PC-3 (cell line): ENCODE measurements around the gene RPS15. TPM values are rescaled to one million over a fixed set of nuclear protein-coding genes. Genes with fewer than 3 reads are reported as not detected.
A peak's percentile ranks its signal among the peaks of the same experiment; 100 is the strongest.

Source experiments
- ATAC-seq: fragments of 200-7000 bp; cut with Tn5 transposase; 2 replicates; pipeline ENCODE4 v1.9.1; 2020; ENCODE audit warnings: mild to moderate bottlenecking, moderate library complexity
- BruUV-seq: library from RNA; stranded (reverse); fragments of 400-500 nt; replicated peaks from 2 replicates; lab custom pipeline; 2021; lab: Mats Ljungman, UMichigan
- CTCF ChIA-PET: fragments of 300-600 bp; sonication (Branson Sonifier 250); formaldehyde crosslinking; loops from one replicate; lab custom pipeline; 2022; ENCODE audit warnings: antibody characterized with exemption; lab: Charles Lee
- POLR2A ChIA-PET: fragments of 300-600 bp; sonication (Branson Sonifier 250); formaldehyde crosslinking; loops from one replicate; lab custom pipeline; 2022; ENCODE audit warnings: antibody characterized with exemption; ENCODE audit not compliant: unreplicated experiment; lab: Charles Lee
- DNase-seq: peaks from one replicate; pipeline ENCODE4 v3.0.0-alpha.2; 2015
- H2AFZ ChIP-seq: fragments of 300-600 bp; sonication (generic); 2 replicates; pipeline ENCODE4 v1.6.0; 2016; ENCODE audit warnings: antibody characterized with exemption, low read length
- H3F3A ChIP-seq: fragments of 300-600 bp; sonication (generic); one replicate; pipeline ENCODE4 v1.6.0; 2017; ENCODE audit warnings: antibody characterized with exemption, low read length, control low read depth, mild to moderate bottlenecking; ENCODE audit not compliant: unreplicated experiment
- H3K27ac ChIP-seq: fragments of 300-600 bp; sonication (generic); 2 replicates; pipeline ENCODE4 v1.5.1; 2016; ENCODE audit warnings: mild to moderate bottlenecking, low read length
- H3K27me3 ChIP-seq: fragments of 300-600 bp; sonication (generic); 2 replicates; pipeline ENCODE4 v1.6.1; 2016; ENCODE audit warnings: low read length, mixed read lengths
- H3K36me3 ChIP-seq: fragments of 300-600 bp; sonication (generic); 2 replicates; pipeline ENCODE4 v1.6.1; 2016; ENCODE audit warnings: low read depth, mixed run types, low read length, mixed read lengths
- H3K4me1 ChIP-seq: fragments of 300-600 bp; sonication (generic); 2 replicates; pipeline ENCODE4 v1.5.1; 2016; ENCODE audit warnings: low read length; ENCODE audit not compliant: insufficient read depth
- H3K4me2 ChIP-seq: fragments of 300-600 bp; sonication (generic); 2 replicates; pipeline ENCODE4 v1.6.0; 2016; ENCODE audit warnings: low read length
- H3K4me3 ChIP-seq: fragments of 300-600 bp; sonication (generic); 2 replicates; pipeline ENCODE4 v1.5.1; 2016; ENCODE audit warnings: mild to moderate bottlenecking, low read length, mixed read lengths
- H3K79me2 ChIP-seq: fragments of 300-600 bp; sonication (generic); 2 replicates; pipeline ENCODE4 v1.6.1; 2017; ENCODE audit warnings: low read length, mixed read lengths
- H3K9ac ChIP-seq: fragments of 300-600 bp; sonication (generic); 2 replicates; pipeline ENCODE4 v1.6.0; 2016; ENCODE audit warnings: mild to moderate bottlenecking, low read length
- H3K9me2 ChIP-seq: fragments of 300-600 bp; sonication (generic); replicated peaks from 2 replicates; pipeline ENCODE4 v1.6.1; 2016; ENCODE audit warnings: mixed run types, low read length, mixed read lengths
- H3K9me3 ChIP-seq: fragments of 300-600 bp; sonication (generic); 2 replicates; pipeline ENCODE4 v1.6.1; 2016; ENCODE audit warnings: low read length, mixed read lengths
- H4K20me1 ChIP-seq: fragments of 300-600 bp; sonication (generic); 2 replicates; pipeline ENCODE4 v1.6.1; 2016; ENCODE audit warnings: low read length, mixed read lengths
- CTCF ChIP-seq: fragments of 300-600 bp; sonication (generic); conservative IDR thresholded peaks from 2 replicates; pipeline ENCODE4 v1.5.1; 2017; ENCODE audit warnings: antibody characterized with exemption, low read depth, mild to moderate bottlenecking, low read length
- EZH2 ChIP-seq: fragments of 300-600 bp; sonication (generic); IDR thresholded peaks from one replicate; pipeline ENCODE4 v1.6.1; 2017; ENCODE audit warnings: antibody characterized with exemption, mild to moderate bottlenecking, low read length; ENCODE audit not compliant: unreplicated experiment
- EZH2phosphoT487 ChIP-seq: fragments of 300-600 bp; sonication (generic); IDR thresholded peaks from 2 replicates; pipeline ENCODE4 v1.6.1; 2018; ENCODE audit warnings: mild to moderate bottlenecking, antibody characterized with exemption, low read length, borderline replicate concordance
- intact Hi-C: fragments of 100-400 bp; cut with micrococcal nuclease; formaldehyde crosslinking; loops from 2 replicates; pipeline ENCODE4 v1.9.0; 2023
- total RNA-seq: library from RNA; depleted of rRNA; stranded (reverse); fragments of >200 nt; gene quantifications from 2 replicates; pipeline ENCODE4 v1.2.3, GENCODE V29; 2014

RPS15 gene
- total RNA-seq, 1 experiment from 2014 or later = 1,797 TPM

GRCh38 chr19:1440418-1440801, 2.2 kb downstream of the RPS15 start:
- peaks cover 19% of the 10 kb centered on the region for H3K4me1 ChIP-seq
- no peak for ATAC-seq

DNA sequence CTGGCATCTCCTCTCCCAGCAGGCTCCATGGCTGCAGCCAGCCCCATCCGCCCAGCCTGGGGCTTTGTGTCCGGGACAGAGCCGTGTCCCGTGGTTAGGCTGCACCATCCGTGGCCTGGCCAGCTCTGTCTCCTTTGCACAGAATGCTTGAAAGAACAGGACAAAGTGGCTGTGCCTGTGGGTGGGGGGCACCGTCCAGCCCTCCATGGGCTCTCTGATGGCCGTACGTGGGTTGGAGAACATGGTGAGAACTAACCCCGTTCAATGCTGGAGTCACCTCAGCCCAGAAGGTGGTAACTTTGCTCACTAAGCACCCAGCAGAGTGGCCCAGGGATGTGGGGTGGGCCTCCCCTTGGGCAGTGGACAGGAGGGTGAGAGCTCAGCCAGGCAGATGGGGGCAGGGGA, 2.8 kb downstream of the RPS15 start:
- Histone ChIP-seq H3K79me2 (peaks cover 37% of the 10 kb centered on the region), H3K27ac (no peak overlapping the region), H3K27me3 (no peaks in the 10 kb centered on the region), H2AFZ (no peak overlapping the region), H3K4me3 (peak overlapping the region; percentile 78; the same call in 1 of the 2 replicates), H3K36me3 (peaks cover 30% of the 10 kb centered on the region), H3K9me2 (no peaks in the 10 kb centered on the region), H3F3A (peaks cover 6% of the 10 kb centered on the region), H3K4me2 (peak overlapping the region; percentile 95; the same call in 1 of the 2 replicates), H3K9me3 (no peaks in the 10 kb centered on the region), H3K4me1 (peaks cover 19% of the 10 kb centered on the region), H4K20me1 (peaks cover 31% of the 10 kb centered on the region), H3K9ac (no peak overlapping the region)
- DNase-seq (no peak), ATAC-seq (no peak)
- no peak for TF ChIP-seq EZH2phosphoT487
- no peak for TF ChIP-seq CTCF
- no peak for TF ChIP-seq EZH2
- BruUV-seq = no TSS peak
- POLR2A ChIA-PET = no interaction called here
- CTCF ChIA-PET = no interaction called here
- intact Hi-C loops = no loop called here

More at GRCh38 chr19:1440418-1440801, 2.2 kb downstream of the RPS15 start:
- Histone ChIP-seq H3K4me3 (peak overlapping the region; percentile 78), H3K27me3 (no peaks in the 10 kb centered on the region), H3K9me3 (no peaks in the 10 kb centered on the region), H3F3A (peaks cover 6% of the 10 kb centered on the region), H3K4me2 (peak overlapping the region; percentile 95), H3K9ac (no peak overlapping the region), H3K9me2 (no peaks in the 10 kb centered on the region), H4K20me1 (peaks cover 31% of the 10 kb centered on the region), H3K79me2 (peaks cover 37% of the 10 kb centered on the region), H3K36me3 (peaks cover 30% of the 10 kb centered on the region), H3K27ac (no peak overlapping the region), H2AFZ (no peak overlapping the region)
- intact Hi-C loops = no loop called here
- CTCF ChIA-PET = no interaction called here
- no TSS peak for BruUV-seq
- no peak for TF ChIP-seq EZH2
- no peak for TF ChIP-seq CTCF
- TF ChIP-seq EZH2phosphoT487 = no peak
- DNase-seq = no peak
- POLR2A ChIA-PET = interaction anchor here (0.6 kb wide), 1 partner anchor 23 kb away, joined by 6 read pairs; no protein-coding TSS in a partner anchor

DNA sequence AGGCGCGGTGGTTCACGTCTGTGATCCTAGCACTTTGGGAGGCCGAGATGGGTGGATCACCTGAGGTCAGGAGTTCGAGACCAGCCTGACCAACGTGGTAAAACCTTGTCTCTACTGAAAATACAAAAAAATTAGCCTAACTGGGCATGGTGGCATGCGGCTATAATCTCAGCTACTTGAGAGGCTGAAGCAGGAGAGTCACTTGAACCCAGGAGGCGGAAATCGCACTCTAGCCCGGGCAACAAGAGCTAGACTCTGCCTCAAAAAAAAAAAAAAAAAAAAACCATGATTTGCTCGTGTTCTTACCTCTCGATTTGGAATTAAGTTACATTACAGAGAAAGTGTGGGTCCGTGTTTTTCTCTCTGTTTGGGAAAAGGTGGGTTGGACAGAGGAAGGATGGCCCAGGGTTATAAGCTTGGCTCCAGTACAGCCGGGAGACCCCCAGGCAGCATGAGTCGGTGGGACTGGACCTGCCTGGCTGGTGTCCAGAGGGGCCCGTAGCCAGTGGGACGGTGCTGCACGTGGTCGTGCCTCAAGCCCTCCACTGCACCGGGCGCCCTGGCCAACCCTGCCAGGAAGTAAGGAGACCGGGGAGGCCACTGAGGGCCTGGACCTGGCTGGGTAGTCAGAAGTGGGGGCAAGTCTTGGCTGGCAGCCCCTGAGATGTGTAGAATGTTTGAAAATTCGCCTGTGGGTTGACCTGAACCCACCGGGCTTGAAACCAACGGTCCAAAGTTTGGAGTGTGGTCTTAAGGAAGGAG, 3.7 kb downstream of the RPS15 start:
- TF ChIP-seq EZH2 = no peak
- no peak for TF ChIP-seq EZH2phosphoT487
- TF ChIP-seq CTCF = no peak
- intact Hi-C loops = no loop called here
- Histone ChIP-seq H3K9me3 (no peaks in the 10 kb centered on the region), H2AFZ (no peak overlapping the region), H3K36me3 (peaks cover 30% of the 10 kb centered on the region), H3K4me3 (no peak overlapping the region), H3K27ac (no peak overlapping the region), H4K20me1 (peaks cover 31% of the 10 kb centered on the region), H3K9me2 (no peaks in the 10 kb centered on the region), H3K27me3 (no peaks in the 10 kb centered on the region), H3K79me2 (peaks cover 37% of the 10 kb centered on the region), H3F3A (peaks cover 6% of the 10 kb centered on the region), H3K4me2 (peak overlapping the region; percentile 95; the same call in 1 of the 2 replicates), H3K9ac (no peak overlapping the region), H3K4me1 (peaks cover 19% of the 10 kb centered on the region)
- POLR2A ChIA-PET = no interaction called here
- ATAC-seq = no peak
- CTCF ChIA-PET = no interaction called here
- BruUV-seq = no TSS peak
- no peak for DNase-seq
